ENCODE results near the gene EPS15.
A peak's percentile ranks its signal among the peaks of the same experiment; 100 is the strongest.
"Not testable (repeated sequence)": the region's sequence is repeated elsewhere in the genome, so short reads cannot be mapped to it uniquely, and the experiment has no call there.

EPS15 gene

GRCh38 chr1:51329443-51330325 is 189.4 kb downstream of the EPS15 start:
- no peak for DNase-seq

GRCh38 chr1:51328926-51329325 is 190.1 kb downstream of the EPS15 start:
- DNase-seq: no peak

DNA sequence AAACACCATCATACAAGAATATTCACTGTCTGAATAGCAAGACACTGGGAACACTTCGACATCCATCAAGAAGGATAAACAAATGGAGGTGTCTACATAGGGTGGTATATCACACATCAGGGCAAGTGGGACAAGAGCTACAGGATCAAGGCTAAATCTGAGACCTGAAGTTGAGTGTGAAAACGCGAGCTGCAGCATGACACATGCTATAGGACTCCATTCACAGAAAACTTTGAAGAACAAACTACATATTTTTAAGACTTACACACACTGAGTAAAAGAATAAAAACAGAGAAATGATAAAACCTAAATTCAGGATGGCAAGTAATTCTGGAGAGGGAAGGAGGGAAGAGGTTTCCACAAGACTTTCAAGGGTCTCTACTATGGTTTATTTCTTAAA is 190.8 kb downstream of the EPS15 start:
- no peak for DNase-seq

DNA sequence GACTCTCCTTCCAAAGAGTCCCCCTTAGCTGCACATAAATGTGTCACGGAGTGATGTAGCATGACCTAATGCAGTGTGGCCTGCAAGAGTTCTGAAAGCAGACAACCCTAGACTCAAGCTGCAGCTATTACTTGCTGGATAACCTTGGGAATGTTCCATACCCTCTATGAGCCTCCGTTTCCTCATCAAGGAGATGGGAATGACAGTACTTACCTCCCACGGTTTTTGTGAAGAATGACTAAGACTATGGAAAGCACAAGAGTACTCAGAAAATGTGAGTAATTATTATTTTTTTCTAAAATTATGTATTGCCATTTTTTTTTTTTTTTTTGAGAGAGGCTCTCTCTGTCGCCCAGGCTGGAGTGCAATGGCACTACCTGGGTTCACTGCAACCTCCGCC is 191.7 kb downstream of the EPS15 start:
- no peak for DNase-seq

- no peak for DNase-seq
Observed at GRCh38 chr1:51326839-51327238, 192.2 kb downstream of the EPS15 start.

GRCh38 chr1:51325878-51326755 is 192.9 kb downstream of the EPS15 start:
- DNase-seq: no peak

DNA sequence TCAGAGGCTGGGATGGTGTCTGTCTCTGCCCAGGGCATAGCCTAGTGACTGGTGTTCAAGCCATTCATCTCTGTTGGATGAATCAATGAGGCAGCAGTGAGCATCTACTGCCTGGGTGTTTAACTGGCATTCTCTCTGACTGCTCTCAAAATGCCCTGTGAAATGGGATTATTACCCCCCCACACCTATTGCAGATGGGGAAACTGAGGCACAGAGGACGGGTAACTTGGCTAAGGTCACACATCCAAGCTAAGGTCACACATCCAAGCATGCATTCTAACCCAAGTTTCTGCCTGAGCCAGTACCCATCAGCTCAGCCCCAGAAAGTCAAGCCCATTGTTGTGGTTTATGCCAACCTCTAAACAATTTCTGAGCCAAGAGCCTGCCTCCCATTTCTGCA is 193.7 kb downstream of the EPS15 start:
- DNase-seq: no peak

DNA sequence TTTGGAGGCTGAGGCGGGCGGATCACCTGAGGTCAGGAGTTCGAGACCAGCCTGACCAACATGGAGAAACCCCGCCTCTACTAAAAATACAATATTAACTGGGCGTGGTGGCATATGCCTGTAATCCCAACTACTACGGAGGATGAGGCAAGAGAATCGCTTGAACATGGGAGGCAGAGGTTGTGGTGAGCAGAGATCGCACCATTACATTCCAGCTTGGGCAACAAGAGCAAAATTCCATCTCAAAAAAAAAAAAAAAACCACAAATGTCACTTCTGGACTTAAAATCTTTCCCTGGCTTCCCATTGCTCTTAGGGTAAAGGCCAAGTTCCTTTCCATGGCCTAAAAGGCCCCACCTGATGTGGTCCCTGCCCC is 194.1 kb downstream of the EPS15 start:
- DNase-seq: not testable (repeated sequence)

DNA sequence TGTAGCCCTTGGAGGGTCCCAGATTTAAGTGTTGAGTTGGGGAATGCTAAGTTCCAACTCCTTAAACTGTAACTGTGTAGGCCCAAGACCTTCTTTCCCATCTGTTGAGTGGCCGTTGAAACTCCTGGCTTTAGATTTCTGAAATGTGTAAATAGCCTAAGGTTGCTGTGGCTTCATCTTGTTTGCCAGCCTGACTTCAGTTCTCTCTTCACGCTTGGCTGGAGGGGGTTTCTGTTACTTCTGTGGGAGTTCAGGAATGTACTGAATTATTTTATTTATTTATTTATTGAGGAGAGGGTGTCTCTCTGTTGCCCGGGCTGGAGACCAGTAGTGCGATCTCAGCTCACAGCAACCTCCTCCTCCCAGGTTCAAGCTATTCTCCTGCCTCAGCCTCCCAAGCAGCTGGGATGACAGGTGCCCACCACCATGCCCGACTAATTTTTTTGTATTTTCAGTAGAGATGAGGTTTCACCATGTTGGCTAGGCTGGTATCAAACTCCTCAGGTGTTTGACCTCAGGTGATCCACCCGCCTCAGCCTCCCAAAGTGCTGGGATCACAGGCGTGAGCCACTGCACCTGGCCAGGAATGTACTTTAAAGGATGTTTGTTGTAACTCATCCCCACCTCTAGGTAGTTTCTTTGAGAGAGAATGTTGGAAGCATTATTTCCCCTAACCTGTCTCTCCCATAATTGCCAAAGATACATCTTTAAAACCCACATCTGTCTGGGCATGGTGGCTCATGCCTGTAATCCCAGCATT is 194.6 kb downstream of the EPS15 start:
- DNase-seq: no peak

- no peak for DNase-seq
Observed at GRCh38 chr1:51323778-51324177, 195.3 kb downstream of the EPS15 start.

GRCh38 chr1:51322417-51323101 is 196.5 kb downstream of the EPS15 start:
- DNase-seq: no peak

- DNase-seq: no peak
Observed at GRCh38 chr1:51321924-51322280, 197.2 kb downstream of the EPS15 start.

GRCh38 chr1:51320967-51321923 is 197.8 kb downstream of the EPS15 start:
- no peak for DNase-seq

DNA sequence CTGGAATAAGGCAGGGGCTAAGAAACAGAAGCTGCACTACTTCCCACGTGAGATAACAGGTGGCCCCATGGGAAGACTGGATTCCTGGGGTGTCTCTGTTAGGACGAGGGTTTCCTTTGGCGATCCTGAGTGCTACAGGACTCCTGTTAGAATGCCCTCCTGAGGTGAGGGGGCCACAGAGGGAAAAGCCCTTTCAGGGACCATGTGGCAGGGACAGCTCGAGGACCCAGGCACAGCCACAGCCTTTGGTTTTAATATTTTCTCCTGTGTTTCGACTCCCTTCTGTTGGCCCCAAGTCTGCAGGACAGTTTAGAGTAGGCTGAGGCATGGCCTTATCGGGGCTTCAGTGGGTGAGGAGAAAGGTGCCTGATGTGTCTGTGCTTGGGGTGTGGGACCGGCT is 201.3 kb downstream of the EPS15 start:
- DNase-seq: no peak

- no peak for DNase-seq
Observed at GRCh38 chr1:51316846-51317120, 202.3 kb downstream of the EPS15 start.

- DNase-seq: peak; percentile 22
Observed at GRCh38 chr1:51316113-51316845, 202.8 kb downstream of the EPS15 start.

- no peak for DNase-seq
Observed at GRCh38 chr1:51314974-51315373, 204.1 kb downstream of the EPS15 start.

DNA sequence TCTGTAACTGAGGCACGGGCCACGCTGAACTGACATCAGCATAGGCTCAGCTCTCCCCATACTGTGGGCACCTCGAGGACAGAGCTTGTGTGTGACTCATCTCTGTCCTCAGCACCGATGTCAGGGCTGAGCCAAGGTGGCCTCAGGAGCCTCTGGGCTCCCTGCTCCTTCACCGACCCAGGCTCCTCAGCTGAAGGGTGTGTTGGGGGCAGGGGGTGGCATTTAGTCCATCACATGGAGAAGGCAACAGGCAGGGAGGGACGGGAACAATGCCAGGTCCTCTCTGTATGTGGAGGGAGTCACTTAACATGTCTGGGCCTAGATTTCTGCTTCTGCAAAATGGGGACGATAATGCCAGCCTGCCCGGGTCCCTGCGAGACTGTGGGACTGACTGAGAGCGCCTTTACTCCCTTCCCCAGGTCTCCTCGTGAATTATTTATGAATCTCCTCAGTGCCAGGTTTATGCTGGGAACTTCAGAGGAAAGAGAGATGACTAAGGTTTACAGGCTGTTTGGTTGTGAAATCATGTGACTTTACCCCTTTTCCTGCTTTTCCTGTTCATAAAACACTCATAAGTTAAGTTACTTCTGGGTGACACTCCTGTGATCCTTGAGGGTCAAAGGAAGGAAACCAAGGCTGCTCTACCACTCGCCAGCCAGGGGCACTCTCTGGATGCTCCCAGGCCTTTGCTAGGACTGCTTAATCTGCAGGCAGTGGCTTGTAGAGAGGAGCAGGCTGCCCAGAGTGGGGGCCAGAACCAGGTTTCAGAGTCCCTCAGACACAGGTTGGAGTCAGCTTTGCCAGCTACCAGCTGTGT is 204.9 kb downstream of the EPS15 start:
- peak; percentile 26 for DNase-seq

- DNase-seq: no peak
Observed at GRCh38 chr1:51313268-51313852, 205.7 kb downstream of the EPS15 start.

DNA sequence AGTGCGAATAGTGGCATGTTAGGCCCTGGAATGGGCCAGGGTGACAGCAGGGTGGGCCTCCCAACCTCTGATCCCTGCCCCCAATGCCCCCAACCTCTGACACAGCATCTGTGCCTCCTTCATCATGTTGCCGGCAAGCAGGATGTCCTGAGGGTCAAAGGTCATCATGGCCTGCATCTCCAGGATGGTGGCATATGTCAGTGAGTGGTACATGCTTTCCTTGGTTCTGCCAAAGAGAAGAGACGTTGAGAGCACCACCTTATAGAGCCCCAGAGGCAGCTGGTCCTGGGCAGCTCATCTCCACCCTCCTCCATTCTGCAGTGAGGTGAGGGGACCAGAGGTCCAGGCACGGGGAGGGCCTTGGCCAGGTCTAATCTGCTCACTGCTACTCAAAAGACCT is 206.3 kb downstream of the EPS15 start:
- no peak for DNase-seq
